HG02973 (cell line): ENCODE measurements around the gene CEP350.
"Not testable (repeated sequence)": the region's sequence is repeated elsewhere in the genome, so short reads cannot be mapped to it uniquely, and the experiment has no call there.

ENCODE experiments used
- ATAC-seq: cut with Tn5 transposase; IDR thresholded peaks from one replicate; pipeline ENCODE4 v1.9.1; 2021; ENCODE audit warnings: moderate library complexity; ENCODE audit not compliant: unreplicated experiment

The CEP350 gene

GRCh38 chr1:179950651-179951050, 4.0 kb upstream of the CEP350 start:
- ATAC-seq: no peak

- no peak for ATAC-seq
These were observed 3.0 kb upstream of the CEP350 start for GRCh38 chr1:179951383-179952144.

- ATAC-seq: no peak
These were observed 2.4 kb upstream of the CEP350 start for GRCh38 chr1:179952186-179952585.

GRCh38 chr1:179953974-179954492, 577 bp upstream of the CEP350 start:
- ATAC-seq: peak; percentile 23

- no peak for ATAC-seq
These were observed 674 bp downstream of the CEP350 start for GRCh38 chr1:179955287-179955680.

GRCh38 chr1:179955731-179956130, 1.1 kb downstream of the CEP350 start:
- ATAC-seq: no peak

GRCh38 chr1:179958359-179958758, 3.7 kb downstream of the CEP350 start:
- no peak for ATAC-seq

GRCh38 chr1:179962168-179962567, 7.6 kb downstream of the CEP350 start:
- not testable (repeated sequence) for ATAC-seq

- ATAC-seq: no peak
These were observed 11.9 kb downstream of the CEP350 start for GRCh38 chr1:179966551-179966950.

- ATAC-seq: no peak
These were observed 13.8 kb downstream of the CEP350 start for GRCh38 chr1:179968284-179968993.

GRCh38 chr1:179968994-179969919, 14.6 kb downstream of the CEP350 start:
- ATAC-seq: no peak

GRCh38 chr1:179969962-179970361, 15.4 kb downstream of the CEP350 start:
- no peak for ATAC-seq

GRCh38 chr1:179971563-179972496, 17.2 kb downstream of the CEP350 start:
- no peak for ATAC-seq

- ATAC-seq: no peak
These were observed 18.8 kb downstream of the CEP350 start for GRCh38 chr1:179973198-179974110.

- no peak for ATAC-seq
These were observed 22.5 kb downstream of the CEP350 start for GRCh38 chr1:179976970-179977651.

GRCh38 chr1:179978199-179979079, 23.8 kb downstream of the CEP350 start:
- no peak for ATAC-seq

- no peak for ATAC-seq
These were observed 29.5 kb downstream of the CEP350 start for GRCh38 chr1:179984101-179984500.
